Measurements from ENCODE around the gene SCFD2.

GRCh38 chr4:52932591-52933470 is 433.0 kb downstream of the SCFD2 start:
- TF ChIP-seq CTCF (IDR thresholded peaks at IDR 0.05 in 4 of 5, conservative IDR thresholded peaks at IDR 0.05 in 1 of 5), result no peak
- no peak for TF ChIP-seq POLR2A (IDR thresholded peaks at IDR 0.05)
